Skin of body (tissue), 2 donors: ENCODE results near the gene DNAJC3. TPM values are rescaled to one million over a fixed set of nuclear protein-coding genes. Genes with fewer than 3 reads are reported as not detected.
"Not testable (repeated sequence)": the region's sequence is repeated elsewhere in the genome, so short reads cannot be mapped to it uniquely, and the experiment has no call there.

Source experiments
- DNase-seq: peaks from one replicate; lab custom pipeline; 2025; lab: John Stamatoyannopoulos, UW
- total RNA-seq: library from RNA; depleted of rRNA; stranded (reverse); fragments of >200 nt; gene quantifications from one replicate; pipeline ENCODE4 v1.2.3, GENCODE V29; 2014

DNAJC3 gene
- total RNA-seq, result 38.0 TPM

GRCh38 chr13:95676762-95677563 is at the start of gene DNAJC3:
Gene DNAJC3, plus strand, starts transcription at chr13:95677139. Its CDS starts 117 bp downstream, at chr13:95677256.
- DNase-seq, result peak; percentile 98

GRCh38 chr13:95627590-95627989 is 49.3 kb upstream of the DNAJC3 start:
- no peak for DNase-seq

- no peak for DNase-seq
Observed at GRCh38 chr13:95628488-95628887, 48.5 kb upstream of the DNAJC3 start.

- no peak for DNase-seq
Observed at GRCh38 chr13:95629071-95629470, 47.9 kb upstream of the DNAJC3 start.

- DNase-seq, result no peak
Observed at GRCh38 chr13:95630593-95630992, 46.3 kb upstream of the DNAJC3 start.

GRCh38 chr13:95636853-95637252 is 40.1 kb upstream of the DNAJC3 start:
- no peak for DNase-seq

- DNase-seq, result no peak
Observed at GRCh38 chr13:95641291-95642027, 35.5 kb upstream of the DNAJC3 start.

- no peak for DNase-seq
Observed at GRCh38 chr13:95642028-95642621, 34.8 kb upstream of the DNAJC3 start.

GRCh38 chr13:95642999-95643398 is 33.9 kb upstream of the DNAJC3 start:
- DNase-seq, result no peak

- DNase-seq, result no peak
Observed at GRCh38 chr13:95643571-95643935, 33.4 kb upstream of the DNAJC3 start.

GRCh38 chr13:95643936-95644598 is 32.9 kb upstream of the DNAJC3 start:
- no peak for DNase-seq

GRCh38 chr13:95644601-95645052 is 32.3 kb upstream of the DNAJC3 start, which contains the start of gene DZIP1:
Gene DZIP1, minus strand, starts transcription at chr13:95644706. Its CDS starts 2,677 bp downstream, at chr13:95642029.
- DNase-seq, result peak; percentile 70

- no peak for DNase-seq
Observed at GRCh38 chr13:95647321-95647720, 29.6 kb upstream of the DNAJC3 start.

- DNase-seq, result no peak
Observed at GRCh38 chr13:95650696-95651095, 26.2 kb upstream of the DNAJC3 start.

GRCh38 chr13:95652244-95652764 is 24.6 kb upstream of the DNAJC3 start:
- no peak for DNase-seq

GRCh38 chr13:95652821-95653220 is 24.1 kb upstream of the DNAJC3 start:
- no peak for DNase-seq

GRCh38 chr13:95656386-95657015 is 20.4 kb upstream of the DNAJC3 start:
- no peak for DNase-seq

GRCh38 chr13:95659500-95659899 is 17.4 kb upstream of the DNAJC3 start:
- no peak for DNase-seq

- DNase-seq, result peak; percentile 3
Observed at GRCh38 chr13:95660981-95661581, 15.9 kb upstream of the DNAJC3 start.

GRCh38 chr13:95667235-95667634 is 9.7 kb upstream of the DNAJC3 start:
- not testable (repeated sequence) for DNase-seq
